Muscle of back (tissue), 11 donors: ENCODE measurements around the gene FRMD7. TPM values are rescaled to one million over a fixed set of nuclear protein-coding genes. Genes with fewer than 3 reads are reported as not detected.
"Not testable (repeated sequence)": the region's sequence is repeated elsewhere in the genome, so short reads cannot be mapped to it uniquely, and the experiment has no call there.

Experiments used
- DNase-seq, 3 donors: peaks; one replicate each; pipeline versions ENCODE4 v3.0.0 to v3.0.0-alpha.2; 2013
- polyA plus RNA-seq, 10 donors: library from polyadenylated mRNA; unstranded; fragments of 120-200 nt; gene quantifications; one replicate each; pipeline ENCODE4 v1.2.1, GENCODE V29; 2013; ENCODE audit not compliant: insufficient read length in 10 of 10

Gene FRMD7
- polyA plus RNA-seq, 10 donors = 0.07 to 0.93 (median 0.50) TPM

GRCh38 chrX:132094164-132094563 lies 33.7 kb downstream of the FRMD7 start:
- no peak for DNase-seq

DNA sequence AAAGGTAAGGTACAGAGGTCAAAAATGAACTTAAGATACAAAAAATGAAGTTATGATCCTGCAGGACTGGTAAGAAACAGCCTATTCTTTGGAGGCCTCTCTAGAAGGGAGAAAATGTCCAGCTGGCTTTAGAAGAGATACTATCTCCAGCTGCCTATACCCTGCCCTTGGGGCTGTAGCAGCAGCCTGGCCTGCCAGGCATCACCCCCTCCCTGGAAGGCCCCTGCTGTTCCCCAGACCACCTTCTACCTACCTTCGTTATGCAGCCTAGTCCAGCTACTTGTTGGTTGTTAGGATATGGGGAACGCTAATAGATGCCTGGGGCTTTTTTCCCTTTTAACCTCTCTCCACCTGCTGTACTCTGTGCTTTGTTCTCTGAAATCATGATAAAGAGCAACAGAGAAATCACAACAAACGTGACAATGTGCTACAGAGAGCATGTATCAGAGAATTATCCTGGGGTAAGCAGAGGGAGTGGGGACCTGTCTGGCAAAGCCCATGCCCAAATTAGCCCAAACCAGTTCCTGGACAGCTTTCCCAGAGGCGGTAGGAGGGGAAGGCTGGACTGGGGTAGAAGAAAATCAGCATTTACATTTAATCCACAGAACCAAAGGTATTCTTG lies 34.5 kb downstream of the FRMD7 start:
- no peak for DNase-seq

DNA sequence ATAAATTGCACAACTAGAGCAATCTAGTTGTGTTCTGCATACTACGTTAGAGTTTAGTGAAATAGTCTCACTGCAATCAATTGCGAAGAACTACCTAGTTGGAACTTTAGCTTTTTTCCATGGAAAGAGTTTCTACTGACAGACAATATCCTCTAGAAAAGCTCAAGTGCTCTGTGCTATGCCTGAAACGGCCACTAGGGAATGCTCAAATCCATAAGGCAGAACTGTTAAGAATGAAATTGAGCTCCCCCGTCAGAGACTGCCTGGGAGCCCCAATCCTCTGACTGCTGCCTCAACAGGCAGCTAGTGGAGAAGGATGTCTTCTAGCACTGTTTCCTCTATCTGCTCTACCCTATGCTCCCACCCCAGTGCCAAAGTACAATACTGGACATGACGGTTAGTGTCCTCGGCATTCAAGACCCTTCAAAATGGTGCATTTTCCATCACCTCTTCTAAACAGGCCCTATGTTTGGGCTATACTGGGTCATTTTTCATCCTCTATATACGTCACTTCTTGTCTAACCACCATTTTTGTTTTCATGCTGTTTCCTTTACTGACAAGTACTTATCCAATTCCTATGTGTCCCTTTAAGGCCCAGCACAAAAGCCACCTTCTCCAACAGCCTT lies 35.3 kb downstream of the FRMD7 start:
- peak; percentile 43 to 73 (median 67) for DNase-seq

- DNase-seq = no peak
Measured at GRCh38 chrX:132090403-132091159, 37.2 kb downstream of the FRMD7 start.

GRCh38 chrX:132088864-132089263 lies 39.0 kb downstream of the FRMD7 start:
- no peak for DNase-seq

GRCh38 chrX:132086672-132087071 lies 41.1 kb downstream of the FRMD7 start:
- DNase-seq = peak in 1 of 3 donors; percentile 18

GRCh38 chrX:132085786-132086185 lies 42.0 kb downstream of the FRMD7 start:
- DNase-seq = no peak

DNA sequence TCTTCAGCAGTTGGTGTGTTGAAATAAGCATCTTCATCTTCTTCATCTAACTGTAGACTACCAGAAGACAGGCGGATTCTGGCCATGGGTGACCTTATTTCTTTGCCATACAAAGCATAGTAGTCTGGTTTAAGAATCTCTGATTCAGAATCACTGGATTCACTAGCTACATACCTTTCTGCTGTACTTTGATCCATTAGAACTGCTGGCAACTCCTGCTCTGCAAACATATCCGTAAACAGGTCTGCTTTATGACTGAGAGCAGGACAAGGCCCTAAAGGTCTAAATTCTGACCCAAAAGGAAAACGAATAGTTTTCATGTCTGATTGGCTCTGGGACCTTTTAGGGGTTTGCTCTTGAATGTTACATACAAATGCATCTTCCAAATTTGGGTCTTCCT lies 49.9 kb downstream of the FRMD7 start:
- DNase-seq = no peak

- DNase-seq = no peak
Measured at GRCh38 chrX:132077414-132077813, 50.4 kb downstream of the FRMD7 start.

GRCh38 chrX:132071254-132071653 lies 56.6 kb downstream of the FRMD7 start:
- DNase-seq = peak in 1 of 3 donors; percentile 17

- DNase-seq = no peak
Measured at GRCh38 chrX:132068405-132068804, 59.4 kb downstream of the FRMD7 start.

DNA sequence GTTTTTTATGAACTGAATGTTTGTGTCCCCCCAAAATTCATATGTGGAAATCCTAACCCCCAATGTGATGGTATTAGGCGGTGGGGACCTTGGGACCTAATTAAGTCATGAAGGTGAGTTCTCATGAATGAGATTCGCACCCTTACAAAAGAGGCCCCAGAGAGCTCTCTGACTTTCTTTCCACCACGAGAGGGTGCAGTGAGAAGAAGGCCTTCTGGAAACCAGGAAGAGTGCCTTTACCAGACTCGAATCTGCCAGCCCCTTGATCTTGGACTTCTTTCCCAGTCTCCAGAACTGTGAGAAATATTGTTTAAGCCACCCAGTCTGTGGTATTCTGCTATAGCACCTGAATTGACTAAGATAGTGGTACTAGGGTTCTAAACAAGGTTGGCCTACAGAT lies 64.0 kb downstream of the FRMD7 start:
- no peak for DNase-seq

- no peak for DNase-seq
Measured at GRCh38 chrX:132063334-132063733, 64.5 kb downstream of the FRMD7 start.

DNA sequence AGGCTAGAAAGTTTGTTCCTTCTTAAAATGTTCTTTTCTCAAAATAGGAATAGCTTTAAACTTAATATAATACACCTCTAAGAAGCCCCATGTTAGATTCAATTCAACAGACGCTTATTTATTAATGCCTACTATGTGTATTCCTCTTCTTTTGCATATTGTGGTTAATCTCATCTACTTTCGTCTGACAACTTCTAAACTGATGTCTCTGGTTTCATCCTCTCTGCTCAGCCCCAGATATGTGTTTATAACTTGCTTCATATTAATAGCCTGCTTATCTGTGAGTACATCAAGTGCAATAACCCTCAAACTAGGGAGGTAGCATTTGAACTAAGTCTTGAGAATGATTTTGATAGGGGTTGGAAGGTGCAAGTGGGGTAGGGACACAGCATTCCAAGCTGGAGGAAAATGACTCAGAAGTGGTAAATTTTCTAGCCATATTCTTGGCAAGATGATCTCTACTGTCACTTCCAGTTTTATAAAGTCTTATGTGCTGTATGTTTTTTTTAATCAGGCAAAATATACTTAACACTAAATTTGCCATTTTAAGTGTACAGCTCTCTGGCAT lies 67.8 kb downstream of the FRMD7 start:
- DNase-seq = no peak

- no peak for DNase-seq
Measured at GRCh38 chrX:132058975-132059374, 68.8 kb downstream of the FRMD7 start.

GRCh38 chrX:132058050-132058449 lies 69.8 kb downstream of the FRMD7 start:
- DNase-seq = no peak

DNA sequence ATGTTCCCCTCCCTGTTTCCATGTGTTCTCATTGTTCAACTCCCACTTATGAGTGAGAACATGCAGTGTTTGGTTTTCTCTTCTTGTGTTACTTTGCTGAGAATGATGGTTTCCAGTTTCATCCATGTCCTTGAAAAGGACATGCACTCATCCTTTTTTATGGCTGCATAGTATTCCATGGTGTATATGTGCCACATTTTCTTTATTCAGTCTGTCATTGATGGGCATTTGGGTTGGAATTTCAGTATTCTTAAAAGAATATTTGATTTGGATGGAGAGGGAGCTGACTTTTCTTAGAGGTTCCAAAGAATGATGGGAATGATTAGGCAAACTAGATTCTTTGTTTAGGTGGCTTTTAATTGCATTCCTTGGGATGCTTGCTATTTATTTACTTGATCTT lies 76.0 kb downstream of the FRMD7 start:
- DNase-seq = not testable (repeated sequence)

- DNase-seq = no peak
Measured at GRCh38 chrX:132046533-132046932, 81.3 kb downstream of the FRMD7 start.

DNA sequence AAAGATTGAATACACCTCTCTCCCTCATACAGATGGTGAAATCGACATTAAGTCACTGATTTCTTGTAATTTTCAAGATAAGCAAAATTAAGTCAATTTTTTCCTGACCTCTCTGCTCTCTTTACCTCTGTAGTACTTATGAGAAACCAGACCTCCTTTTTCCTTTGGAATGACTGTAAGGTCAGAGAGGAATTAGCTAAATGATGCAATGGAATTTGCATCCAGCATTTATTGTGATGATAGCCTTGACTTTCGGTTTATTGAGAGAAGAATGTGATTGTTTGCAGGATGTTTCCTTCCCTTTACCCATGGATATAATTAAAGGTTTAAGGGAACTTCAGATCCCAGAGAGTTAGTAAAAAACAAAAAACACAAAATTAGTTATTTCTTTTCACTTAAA lies 82.4 kb downstream of the FRMD7 start:
- DNase-seq = no peak

DNA sequence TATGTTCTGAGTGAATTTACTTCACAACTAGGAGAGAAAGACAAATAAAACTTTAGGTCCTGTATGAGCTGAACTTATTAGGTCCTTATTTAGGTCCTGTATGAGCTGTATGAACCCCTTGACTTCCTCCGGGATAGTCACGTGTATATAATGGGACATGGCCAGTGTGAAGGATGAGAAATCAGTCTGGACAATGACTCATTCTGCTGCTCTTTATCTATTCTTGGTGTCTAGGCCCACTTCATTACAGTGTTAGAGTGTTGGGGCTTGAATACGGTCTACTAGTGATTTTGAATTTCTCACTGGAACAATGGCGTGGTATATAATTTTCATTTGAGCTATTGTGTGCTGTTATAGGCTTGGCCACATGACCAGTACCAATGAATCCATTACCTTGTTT lies 82.9 kb downstream of the FRMD7 start:
- DNase-seq = no peak

DNA sequence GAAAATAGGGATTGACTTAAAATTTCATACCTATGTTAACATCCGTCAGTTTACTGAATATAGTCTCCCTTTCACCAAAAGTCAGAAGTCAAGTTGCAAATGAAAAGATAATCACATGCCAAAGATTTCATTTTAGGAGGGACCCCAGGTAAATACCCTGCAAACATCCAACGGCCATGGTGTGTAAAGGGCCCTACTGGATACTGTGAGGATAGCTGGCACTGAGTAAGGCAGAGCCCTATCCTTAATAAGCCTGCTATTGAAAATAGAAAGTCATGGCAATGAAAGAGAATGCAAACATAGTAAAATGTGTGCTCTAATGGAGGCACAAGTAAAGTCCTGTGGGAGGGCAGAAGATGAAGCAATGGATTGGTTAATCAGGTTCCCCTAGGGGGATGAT lies 83.8 kb downstream of the FRMD7 start:
- no peak for DNase-seq

- no peak for DNase-seq
Measured at GRCh38 chrX:132041015-132041414, 86.8 kb downstream of the FRMD7 start.

- DNase-seq = no peak
Measured at GRCh38 chrX:132040066-132040465, 87.8 kb downstream of the FRMD7 start.
